Midbrain (tissue), 1 donor: ENCODE results near the gene EIF2AK2.

Experiments
- DNase-seq: peaks from one replicate; lab custom pipeline; 2025; lab: John Stamatoyannopoulos, UW

EIF2AK2 gene

GRCh38 chr2:37100054-37100453, 56.7 kb downstream of the EIF2AK2 start:
- DNase-seq: no peak

GRCh38 chr2:37098416-37099118, 58.2 kb downstream of the EIF2AK2 start:
- DNase-seq: no peak

GRCh38 chr2:37096568-37096967, 60.2 kb downstream of the EIF2AK2 start:
- DNase-seq: no peak

- DNase-seq: no peak
Measured at GRCh38 chr2:37091873-37092272, 64.9 kb downstream of the EIF2AK2 start.

- no peak for DNase-seq
Measured at GRCh38 chr2:37090019-37090477, 66.7 kb downstream of the EIF2AK2 start.

- DNase-seq: no peak
Measured at GRCh38 chr2:37085731-37086147, 71.0 kb downstream of the EIF2AK2 start.

- DNase-seq: no peak
Measured at GRCh38 chr2:37084797-37085196, 72.0 kb downstream of the EIF2AK2 start.

GRCh38 chr2:37083873-37084794, 72.6 kb downstream of the EIF2AK2 start, which contains the start of the genes GPATCH11 and HEATR5B:
TSS of gene GPATCH11 (plus strand) at chr2:37084518. CDS start at chr2:37088382, 3,864 bp downstream.
TSS of gene HEATR5B (minus strand) at chr2:37084372. CDS start at chr2:37083414, 958 bp downstream.
- peak; percentile 97 for DNase-seq

GRCh38 chr2:37080689-37081088, 76.1 kb downstream of the EIF2AK2 start:
- DNase-seq: no peak

GRCh38 chr2:37080266-37080665, 76.5 kb downstream of the EIF2AK2 start:
- DNase-seq: no peak

GRCh38 chr2:37070931-37071330, 85.8 kb downstream of the EIF2AK2 start:
- DNase-seq: no peak

- DNase-seq: no peak
Measured at GRCh38 chr2:37068686-37069085, 88.1 kb downstream of the EIF2AK2 start.

GRCh38 chr2:37061776-37062175, 95.0 kb downstream of the EIF2AK2 start:
- DNase-seq: no peak

GRCh38 chr2:37061013-37061711, 95.6 kb downstream of the EIF2AK2 start:
- DNase-seq: no peak

- no peak for DNase-seq
Measured at GRCh38 chr2:37060446-37060845, 96.3 kb downstream of the EIF2AK2 start.

- DNase-seq: no peak
Measured at GRCh38 chr2:37059841-37060240, 96.9 kb downstream of the EIF2AK2 start.

GRCh38 chr2:37052600-37053332, 104.0 kb downstream of the EIF2AK2 start:
- no peak for DNase-seq
